ENCODE data around the gene PLCL2.

DNA sequence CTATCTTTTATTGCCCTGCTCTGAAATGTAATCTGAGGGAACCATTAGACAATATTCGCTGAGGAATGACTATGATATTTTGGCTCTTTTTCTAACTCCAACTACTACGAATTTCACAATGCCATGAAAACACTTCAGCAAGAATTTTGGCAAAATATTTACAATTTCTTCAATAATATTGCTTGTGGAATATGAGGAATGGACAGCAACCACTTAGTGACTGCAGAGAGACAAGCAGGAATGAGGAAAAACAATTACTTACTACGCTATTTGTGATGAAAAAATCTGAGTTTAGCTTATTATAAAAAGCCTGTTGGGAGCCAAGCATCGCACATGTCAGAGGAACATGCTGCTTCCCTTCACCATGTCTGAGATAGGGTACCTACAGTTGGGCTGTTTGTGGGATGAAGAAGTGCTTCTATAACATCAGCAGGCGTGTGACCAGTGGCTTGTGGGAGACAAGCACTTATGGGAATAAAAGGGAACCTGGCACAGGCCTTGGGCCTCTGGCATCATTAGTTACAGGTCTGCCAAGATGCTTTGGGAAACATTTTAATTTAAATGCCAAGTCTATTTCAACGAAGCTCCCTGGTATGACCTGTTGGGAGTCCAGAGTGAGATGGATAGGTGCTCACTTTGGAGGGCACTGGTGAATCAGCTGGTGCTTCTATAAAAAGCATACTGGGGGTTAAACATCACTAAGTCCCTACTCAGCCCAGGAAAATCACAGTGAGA is 2.7 kb upstream of the PLCL2 start:
- TF ChIP-seq POLR2A (IDR thresholded peaks at IDR 0.05; ENCODE audit: low read depth, low read length): no peak
- no peak for TF ChIP-seq POLR2AphosphoS5 (IDR thresholded peaks at IDR 0.05; ENCODE audit: insufficient read depth, low read depth, low read length)
- TF ChIP-seq, protein P1, sequence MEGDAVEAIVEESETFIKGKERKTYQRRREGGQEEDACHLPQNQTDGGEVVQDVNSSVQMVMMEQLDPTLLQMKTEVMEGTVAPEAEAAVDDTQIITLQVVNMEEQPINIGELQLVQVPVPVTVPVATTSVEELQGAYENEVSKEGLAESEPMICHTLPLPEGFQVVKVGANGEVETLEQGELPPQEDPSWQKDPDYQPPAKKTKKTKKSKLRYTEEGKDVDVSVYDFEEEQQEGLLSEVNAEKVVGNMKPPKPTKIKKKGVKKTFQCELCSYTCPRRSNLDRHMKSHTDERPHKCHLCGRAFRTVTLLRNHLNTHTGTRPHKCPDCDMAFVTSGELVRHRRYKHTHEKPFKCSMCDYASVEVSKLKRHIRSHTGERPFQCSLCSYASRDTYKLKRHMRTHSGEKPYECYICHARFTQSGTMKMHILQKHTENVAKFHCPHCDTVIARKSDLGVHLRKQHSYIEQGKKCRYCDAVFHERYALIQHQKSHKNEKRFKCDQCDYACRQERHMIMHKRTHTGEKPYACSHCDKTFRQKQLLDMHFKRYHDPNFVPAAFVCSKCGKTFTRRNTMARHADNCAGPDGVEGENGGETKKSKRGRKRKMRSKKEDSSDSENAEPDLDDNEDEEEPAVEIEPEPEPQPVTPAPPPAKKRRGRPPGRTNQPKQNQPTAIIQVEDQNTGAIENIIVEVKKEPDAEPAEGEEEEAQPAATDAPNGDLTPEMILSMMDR (IDR thresholded peaks at IDR 0.05; ENCODE audit: extremely low read depth in 1 of 2, insufficient read depth in 1 of 2, low read depth in 1 of 2, low read length in 2 of 2): no peak
